ENCODE data around the gene LCP2. TPM values are rescaled to one million over a fixed set of nuclear protein-coding genes. Genes with fewer than 3 reads are reported as not detected.

Gene LCP2
- total and polyA plus RNA-seq, 8 donors = 7.0 to 110 (median 9.5) TPM

DNA sequence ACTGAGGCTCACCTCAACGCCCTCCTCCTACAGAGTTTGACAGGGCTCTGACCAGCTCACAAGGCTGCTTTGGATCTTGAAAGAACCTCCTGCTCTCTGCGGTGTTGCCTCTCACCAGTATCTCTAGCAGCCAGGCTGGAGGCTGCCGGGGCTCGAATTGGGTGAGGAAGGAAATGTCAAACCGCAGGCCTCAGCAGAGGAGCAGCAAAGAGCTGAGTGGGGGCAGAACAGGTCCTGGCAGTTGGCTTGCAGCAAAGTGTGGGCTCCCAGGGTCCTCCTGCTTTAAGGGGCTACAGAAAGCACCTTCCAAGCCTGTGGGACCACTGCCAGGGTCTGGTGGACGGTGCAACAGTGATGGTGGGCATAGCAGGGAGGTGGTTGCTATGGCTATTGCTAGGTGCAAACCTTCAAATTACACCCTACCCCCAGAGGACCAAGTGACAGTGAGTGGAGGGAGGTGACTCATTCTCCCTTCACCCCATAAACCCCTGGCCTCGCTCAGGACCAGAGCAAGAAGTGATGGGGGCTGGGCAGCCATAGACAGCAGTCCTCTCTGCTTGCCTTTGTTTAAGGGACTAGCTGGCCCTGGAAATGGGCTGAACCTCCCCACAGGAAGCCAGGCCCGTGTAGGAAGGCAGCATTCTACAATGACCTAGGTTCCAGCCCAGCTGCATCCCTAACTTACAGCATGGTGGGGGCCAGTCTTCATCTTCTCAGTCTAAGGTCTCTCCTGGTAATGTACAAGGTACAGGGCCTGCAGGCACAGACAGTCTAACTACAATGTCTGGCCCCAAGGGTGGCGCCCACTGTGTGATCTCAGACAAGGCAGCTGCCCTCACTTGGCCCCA is 18.7 kb downstream of the LCP2 start:
- peak overlapping the region in 1 of 2 donors; percentile 80 for H3K27ac ChIP-seq
- peaks cover 8 to 98% of the 10 kb centered on the region in 2 donors for H3K4me1 ChIP-seq
- DNase-seq = peak in 2 of 4 donors; percentile 75 to 89

DNA sequence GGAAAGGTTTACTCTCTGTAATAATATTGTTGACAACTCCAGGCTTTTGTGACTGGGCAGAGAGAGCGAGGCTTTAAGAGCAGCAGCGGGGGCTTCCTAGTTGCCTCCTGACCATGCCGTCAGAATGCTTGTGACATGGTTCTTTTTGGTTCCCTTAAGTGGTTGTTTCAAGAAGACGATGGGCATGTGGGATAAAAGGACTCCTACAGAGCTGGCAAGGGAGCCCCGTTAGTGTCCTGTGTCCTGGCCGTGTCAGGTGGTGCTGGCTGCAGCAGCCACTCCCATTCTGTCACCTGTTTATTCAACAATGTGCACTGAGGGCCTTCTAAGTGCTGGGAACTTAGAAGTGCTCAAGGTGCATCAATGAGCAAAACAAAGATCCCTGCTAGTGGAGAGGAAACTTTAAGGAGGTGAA is 19.7 kb downstream of the LCP2 start:
- H3K4me3 ChIP-seq = no peak overlapping the region
- intact Hi-C loops (cut with DNase I) = loop anchor here in 1 of 2 donors (10.0 kb wide), 1 partner anchor 147 kb away; no protein-coding TSS in a partner anchor
- TF ChIP-seq, protein P1, sequence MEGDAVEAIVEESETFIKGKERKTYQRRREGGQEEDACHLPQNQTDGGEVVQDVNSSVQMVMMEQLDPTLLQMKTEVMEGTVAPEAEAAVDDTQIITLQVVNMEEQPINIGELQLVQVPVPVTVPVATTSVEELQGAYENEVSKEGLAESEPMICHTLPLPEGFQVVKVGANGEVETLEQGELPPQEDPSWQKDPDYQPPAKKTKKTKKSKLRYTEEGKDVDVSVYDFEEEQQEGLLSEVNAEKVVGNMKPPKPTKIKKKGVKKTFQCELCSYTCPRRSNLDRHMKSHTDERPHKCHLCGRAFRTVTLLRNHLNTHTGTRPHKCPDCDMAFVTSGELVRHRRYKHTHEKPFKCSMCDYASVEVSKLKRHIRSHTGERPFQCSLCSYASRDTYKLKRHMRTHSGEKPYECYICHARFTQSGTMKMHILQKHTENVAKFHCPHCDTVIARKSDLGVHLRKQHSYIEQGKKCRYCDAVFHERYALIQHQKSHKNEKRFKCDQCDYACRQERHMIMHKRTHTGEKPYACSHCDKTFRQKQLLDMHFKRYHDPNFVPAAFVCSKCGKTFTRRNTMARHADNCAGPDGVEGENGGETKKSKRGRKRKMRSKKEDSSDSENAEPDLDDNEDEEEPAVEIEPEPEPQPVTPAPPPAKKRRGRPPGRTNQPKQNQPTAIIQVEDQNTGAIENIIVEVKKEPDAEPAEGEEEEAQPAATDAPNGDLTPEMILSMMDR (IDR thresholded peaks at IDR 0.05) = no peak
- H3K9me3 ChIP-seq = no peaks in the 10 kb centered on the region
- DNase-seq = no peak
- ATAC-seq = peak; percentile 53
- H3K36me3 ChIP-seq = peaks cover 0 to 58% of the 10 kb centered on the region in 2 donors
- H3K4me1 ChIP-seq = peaks cover 8 to 98% of the 10 kb centered on the region in 2 donors
- H3K27ac ChIP-seq = peak overlapping the region in 1 of 2 donors; percentile 73
- H3K27me3 ChIP-seq = no peaks in the 10 kb centered on the region

More for the DNA sequence above, 18.7 kb downstream of the LCP2 start:
- intact Hi-C loops (cut with DNase I) = loop anchor here in 1 of 2 donors (10.0 kb wide), 1 partner anchor 146 kb away; no protein-coding TSS in a partner anchor
- H3K4me3 ChIP-seq = peak overlapping the region in 1 of 2 donors; percentile 8
- H3K36me3 ChIP-seq = peaks cover 0 to 58% of the 10 kb centered on the region in 2 donors
- peaks cover 0 to 1% of the 10 kb centered on the region in 2 donors for H3K9me3 ChIP-seq
- TF ChIP-seq, protein P1 (IDR thresholded peaks at IDR 0.05) = no peak
- peak; percentile 64 for ATAC-seq
- H3K27me3 ChIP-seq = no peaks in the 10 kb centered on the region

DNA sequence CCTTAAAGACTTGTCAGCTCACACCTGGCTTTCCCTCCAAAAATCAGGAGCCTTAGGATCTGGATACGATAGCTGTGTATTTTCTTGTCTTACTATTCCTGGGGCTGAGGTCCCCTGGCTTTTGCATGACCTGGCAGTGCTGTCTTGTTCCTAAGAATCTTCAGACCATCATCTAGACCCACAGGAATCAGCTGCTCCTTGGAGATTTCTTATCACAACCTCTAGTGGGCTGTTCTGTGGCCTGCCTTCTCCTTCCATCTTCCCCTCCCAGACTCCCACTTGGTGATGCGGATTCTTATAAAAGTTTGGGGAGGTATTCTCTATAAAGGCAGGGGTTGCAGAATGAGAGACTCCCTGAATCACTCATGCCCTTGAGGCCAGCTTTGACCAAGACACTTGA is 21.4 kb downstream of the LCP2 start:
- TF ChIP-seq, protein P1 (IDR thresholded peaks at IDR 0.05) = no peak
- peaks cover 0 to 55% of the 10 kb centered on the region in 2 donors for H3K36me3 ChIP-seq
- peak overlapping the region in 1 of 2 donors; percentile 47 for H3K27ac ChIP-seq
- DNase-seq (no peak), ATAC-seq (no peak)
- no peaks in the 10 kb centered on the region for H3K9me3 ChIP-seq
- intact Hi-C loops (cut with DNase I) = loop anchor here in 1 of 2 donors (10.0 kb wide), 1 partner anchor 149 kb away; no protein-coding TSS in a partner anchor
- peaks cover 8 to 98% of the 10 kb centered on the region in 2 donors for H3K4me1 ChIP-seq
- H3K4me3 ChIP-seq = no peak overlapping the region
- H3K27me3 ChIP-seq = no peaks in the 10 kb centered on the region

DNA sequence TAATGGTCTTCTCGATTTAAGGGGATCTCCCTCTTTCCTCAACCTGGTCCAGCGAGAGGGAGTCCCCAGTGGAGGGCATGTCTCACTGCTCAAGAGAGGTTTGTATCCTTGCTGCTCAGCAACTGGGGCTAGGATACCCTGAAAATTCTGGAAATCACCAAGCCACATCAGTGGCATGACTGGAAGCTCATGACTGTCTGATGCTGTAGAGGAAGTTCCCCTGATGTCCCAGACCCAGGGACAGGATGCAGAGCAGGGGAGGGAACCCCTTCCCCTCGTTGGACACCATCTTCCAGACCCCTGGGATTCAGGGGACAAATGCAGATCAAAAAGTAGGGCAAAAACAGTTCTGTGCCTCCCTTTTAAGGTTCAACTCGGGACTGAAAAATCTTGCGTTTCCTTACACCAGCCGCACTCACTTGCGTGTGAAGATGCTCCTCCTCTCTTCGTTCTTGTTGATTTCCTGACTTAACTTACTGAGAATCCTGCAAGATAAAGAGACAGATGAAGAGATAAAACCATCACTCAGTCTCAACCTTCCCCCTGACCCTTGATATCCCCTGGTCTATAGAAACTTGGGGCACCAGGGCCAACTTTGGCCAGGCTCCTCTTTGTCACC is 22.1 kb downstream of the LCP2 start:
- H3K4me1 ChIP-seq = peaks cover 8 to 98% of the 10 kb centered on the region in 2 donors
- intact Hi-C loops (cut with DNase I) = loop anchor here in 1 of 2 donors (10.0 kb wide), 1 partner anchor 149 kb away; no protein-coding TSS in a partner anchor
- H3K27ac ChIP-seq = peak overlapping the region in 1 of 2 donors; percentile 47

More for the DNA sequence above, 22.1 kb downstream of the LCP2 start:
- no peak for DNase-seq
- Histone ChIP-seq H3K27me3 (no peaks in the 10 kb centered on the region), H3K4me3 (no peak overlapping the region), H3K9me3 (no peaks in the 10 kb centered on the region), H3K36me3 (peaks cover 0 to 55% of the 10 kb centered on the region in 2 donors)
- TF ChIP-seq, protein P1 (IDR thresholded peaks at IDR 0.05) = no peak
- no peak for ATAC-seq

Measured in left lung (tissue), 10 donors.